Muscle of back (tissue), 11 donors: ENCODE measurements around the gene SLX1A. TPM values are rescaled to one million over a fixed set of nuclear protein-coding genes. Genes with fewer than 3 reads are reported as not detected.
"Not testable (repeated sequence)": the region's sequence is repeated elsewhere in the genome, so short reads cannot be mapped to it uniquely, and the experiment has no call there.

ENCODE experiments used
- DNase-seq, 3 donors: peaks; one replicate each; pipeline versions ENCODE4 v3.0.0 to v3.0.0-alpha.2; 2013
- polyA plus RNA-seq, 10 donors: library from polyadenylated mRNA; unstranded; fragments of 120-200 nt; gene quantifications; one replicate each; pipeline ENCODE4 v1.2.1, GENCODE V29; 2013; ENCODE audit not compliant: insufficient read length in 10 of 10

The SLX1A gene
- polyA plus RNA-seq, 10 donors = 10.4 to 24.7 (median 15.7) TPM

DNA sequence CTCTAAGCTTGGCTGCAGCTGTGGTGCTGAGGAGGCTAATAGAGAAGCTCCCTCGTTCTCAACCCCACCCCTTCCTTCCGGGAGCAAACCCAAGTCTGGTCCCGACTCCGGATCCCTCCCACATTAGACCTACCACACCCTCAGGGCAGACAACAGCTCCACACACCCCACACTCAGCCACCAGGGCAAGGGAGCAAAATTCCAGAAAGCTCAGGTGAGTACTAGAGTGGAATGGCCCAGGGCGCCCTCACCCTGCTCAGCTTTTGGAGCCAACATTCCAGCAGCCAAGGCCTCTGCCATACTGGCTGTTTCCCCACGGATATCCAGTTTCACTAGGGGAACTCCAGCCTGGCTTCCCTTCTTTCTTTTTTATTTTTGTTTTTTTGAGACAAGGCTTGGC lies 15.4 kb downstream of the SLX1A start:
- DNase-seq = not testable (repeated sequence)

DNA sequence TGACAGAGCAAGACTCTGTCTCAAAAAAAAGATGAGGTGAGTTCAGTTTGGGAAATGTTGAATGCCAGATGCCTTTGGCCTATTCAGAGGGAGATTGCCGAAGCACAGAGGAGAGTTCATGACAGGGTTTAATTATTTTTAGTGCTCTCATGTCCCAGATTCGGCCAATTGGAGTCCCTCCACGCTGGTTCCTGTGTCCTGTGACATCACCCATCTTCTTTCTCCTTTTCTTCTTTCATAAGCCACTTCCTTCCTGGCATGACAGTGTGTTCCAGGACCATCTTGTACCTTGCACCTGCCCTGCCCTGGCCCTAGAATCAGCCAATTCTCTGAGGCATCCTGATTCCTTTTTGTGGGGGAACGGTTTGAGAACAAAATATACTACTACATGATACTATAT lies 17.7 kb downstream of the SLX1A start:
- DNase-seq = not testable (repeated sequence)

DNA sequence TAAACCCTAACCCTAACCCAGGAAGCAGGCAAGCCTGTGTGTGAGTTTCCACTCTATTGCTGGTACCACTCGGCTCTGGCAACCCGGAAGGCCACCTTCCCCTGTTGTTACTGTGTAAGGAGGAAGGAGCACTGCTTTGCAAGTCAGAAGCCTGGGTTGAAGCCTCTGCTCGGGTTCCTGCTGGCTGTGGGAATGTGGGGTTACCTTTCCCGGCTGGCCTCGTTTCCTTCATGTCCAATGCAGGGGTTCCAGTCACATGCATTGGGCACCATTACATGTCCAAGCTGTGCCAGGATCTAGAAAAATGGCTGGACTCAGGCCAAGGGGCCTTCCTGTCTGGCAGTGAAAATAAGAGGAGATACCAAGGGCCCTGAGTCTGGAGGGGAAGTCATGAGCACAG lies 23.4 kb downstream of the SLX1A start:
- DNase-seq = not testable (repeated sequence)

Other genes with a start within 250 kb of the SLX1A start
- gene TMEM219, start 231.8 kb upstream of the SLX1A start, polyA plus RNA-seq = 10 to 100 TPM; 54.7 to 68.3 (median 61.6) TPM
- gene TAOK2, start 220.0 kb upstream of the SLX1A start, polyA plus RNA-seq = 10 to 100 TPM; 25.1 to 39.2 (median 32.9) TPM
- 10 to 100 TPM in 9 of 10 donors, 1 to 10 TPM in 1; 9.5 to 19.3 (median 12.7) TPM for gene HIRIP3, start 198.3 kb upstream of the SLX1A start, polyA plus RNA-seq
- 10 to 100 TPM; 26.6 to 41.4 (median 30.4) TPM for gene INO80E, start 197.6 kb upstream of the SLX1A start, polyA plus RNA-seq
- gene DOC2A, start 182.8 kb upstream of the SLX1A start, polyA plus RNA-seq = 1 to 10 TPM in 4 of 10 donors, under 1 TPM in 6; 0.48 to 1.8 (median 0.92) TPM
- not detected for gene C16orf92, start 170.7 kb upstream of the SLX1A start, polyA plus RNA-seq
- 1 to 10 TPM in 3 of 10 donors, under 1 TPM in 7; 0.44 to 1.9 (median 0.95) TPM for gene TLCD3B, start 162.6 kb upstream of the SLX1A start, polyA plus RNA-seq
- gene ALDOA, start 128.1 kb upstream of the SLX1A start, polyA plus RNA-seq = 1,000 to 10,000 TPM; 1,170 to 2,766 (median 2,118) TPM
- 10 to 100 TPM; 44.3 to 78.8 (median 57.1) TPM for gene PPP4C, start 117.9 kb upstream of the SLX1A start, polyA plus RNA-seq
- under 1 TPM; 0.32 to 0.82 (median 0.56) TPM for gene TBX6, start 102.0 kb upstream of the SLX1A start, polyA plus RNA-seq
- 10 to 100 TPM; 22.6 to 34.3 (median 27.0) TPM for gene YPEL3, start 97.7 kb upstream of the SLX1A start, polyA plus RNA-seq
- gene GDPD3, start 80.3 kb upstream of the SLX1A start, polyA plus RNA-seq = 1 to 10 TPM; 3.9 to 9.5 (median 5.3) TPM
- gene MAPK3, start 70.7 kb upstream of the SLX1A start, polyA plus RNA-seq = 10 to 100 TPM; 35.8 to 50.2 (median 44.2) TPM
- 10 to 100 TPM; 10.2 to 65.9 (median 16.0) TPM for gene CORO1A, start 10.3 kb upstream of the SLX1A start, polyA plus RNA-seq
- 10 to 100 TPM; 14.1 to 35.4 (median 23.4) TPM for gene BOLA2B, start 209 bp upstream of the SLX1A start, polyA plus RNA-seq
- gene SULT1A3, start 5.4 kb downstream of the SLX1A start, polyA plus RNA-seq = 1 to 10 TPM; 1.5 to 6.4 (median 2.9) TPM
- gene NPIPB13, start 54.6 kb downstream of the SLX1A start, polyA plus RNA-seq = 10 to 100 TPM in 4 of 10 donors, 1 to 10 TPM in 6; 1.9 to 29.3 (median 4.3) TPM
- 10 to 100 TPM; 28.4 to 43.0 (median 33.1) TPM for gene CD2BP2, start 161.4 kb downstream of the SLX1A start, polyA plus RNA-seq
- 10 to 100 TPM; 26.6 to 33.6 (median 29.4) TPM for gene TBC1D10B, start 176.6 kb downstream of the SLX1A start, polyA plus RNA-seq
- gene MYL11, start 180.9 kb downstream of the SLX1A start, polyA plus RNA-seq = 1,000 to 10,000 TPM; 4,606 to 8,402 (median 7,909) TPM
- gene SEPTIN1, start 188.7 kb downstream of the SLX1A start, polyA plus RNA-seq = 1 to 10 TPM in 9 of 10 donors, under 1 TPM in 1; 0.94 to 9.0 (median 3.0) TPM
- 1 to 10 TPM; 4.8 to 8.4 (median 5.9) TPM for gene ZNF48, start 201.5 kb downstream of the SLX1A start, polyA plus RNA-seq
- gene ZNF771, start 213.7 kb downstream of the SLX1A start, polyA plus RNA-seq = 1 to 10 TPM; 3.0 to 7.0 (median 4.0) TPM
- 10 to 100 TPM; 22.9 to 38.5 (median 27.9) TPM for gene DCTPP1, start 236.2 kb downstream of the SLX1A start, polyA plus RNA-seq